Mammary epithelial cell (primary cell): Measurements from ENCODE around the gene AKAP1.

Experiments used
- EZH2 ChIP-seq: IDR thresholded peaks from 2 replicates; pipeline ENCODE4 v1.6.1; 2012; ENCODE audit warnings: low read length, inconsistent platforms, borderline replicate concordance
- TF ChIP-seq, protein P1 (sequence below), 2 donors: IDR thresholded peaks in 1 of 2; conservative IDR thresholded peaks in 1 of 2; 2 replicates each; pipeline ENCODE4 v1.5.1; 2011 to 2012; ENCODE audit warnings: inconsistent platforms in 2 of 2, low read length in 2 of 2, mild to moderate bottlenecking in 2 of 2, control low read depth in 1 of 2, low read depth in 1 of 2; ENCODE audit not compliant: insufficient read depth in 1 of 2; ENCODE audit errors: extremely low read depth in 1 of 2

DNA sequence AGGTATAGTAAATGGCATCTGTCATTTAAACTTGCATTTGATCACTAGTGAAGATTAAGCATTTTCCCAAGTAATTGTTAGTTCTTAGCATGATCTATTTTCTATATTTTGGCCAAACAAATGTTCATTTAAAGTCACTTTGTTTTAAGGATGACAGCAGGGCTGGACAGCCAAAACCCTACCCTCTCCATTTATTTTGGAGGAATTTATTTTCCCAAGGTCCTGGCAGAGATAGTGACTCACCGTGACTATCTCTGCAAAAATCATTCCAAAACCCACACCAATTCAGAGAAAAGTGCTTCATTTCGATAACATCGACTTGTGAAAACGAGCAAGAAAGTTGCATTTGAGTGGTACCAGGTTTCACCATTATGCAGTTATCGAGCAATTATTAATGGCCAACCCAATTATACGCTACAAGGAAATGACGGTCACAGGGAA lies 665 bp upstream of the AKAP1 start:
- TF ChIP-seq, protein P1, sequence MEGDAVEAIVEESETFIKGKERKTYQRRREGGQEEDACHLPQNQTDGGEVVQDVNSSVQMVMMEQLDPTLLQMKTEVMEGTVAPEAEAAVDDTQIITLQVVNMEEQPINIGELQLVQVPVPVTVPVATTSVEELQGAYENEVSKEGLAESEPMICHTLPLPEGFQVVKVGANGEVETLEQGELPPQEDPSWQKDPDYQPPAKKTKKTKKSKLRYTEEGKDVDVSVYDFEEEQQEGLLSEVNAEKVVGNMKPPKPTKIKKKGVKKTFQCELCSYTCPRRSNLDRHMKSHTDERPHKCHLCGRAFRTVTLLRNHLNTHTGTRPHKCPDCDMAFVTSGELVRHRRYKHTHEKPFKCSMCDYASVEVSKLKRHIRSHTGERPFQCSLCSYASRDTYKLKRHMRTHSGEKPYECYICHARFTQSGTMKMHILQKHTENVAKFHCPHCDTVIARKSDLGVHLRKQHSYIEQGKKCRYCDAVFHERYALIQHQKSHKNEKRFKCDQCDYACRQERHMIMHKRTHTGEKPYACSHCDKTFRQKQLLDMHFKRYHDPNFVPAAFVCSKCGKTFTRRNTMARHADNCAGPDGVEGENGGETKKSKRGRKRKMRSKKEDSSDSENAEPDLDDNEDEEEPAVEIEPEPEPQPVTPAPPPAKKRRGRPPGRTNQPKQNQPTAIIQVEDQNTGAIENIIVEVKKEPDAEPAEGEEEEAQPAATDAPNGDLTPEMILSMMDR (conservative IDR thresholded peaks at IDR 0.05 in 1 of 2, IDR thresholded peaks at IDR 0.05 in 1 of 2; ENCODE audit: extremely low read depth in 1 of 2, insufficient read depth in 1 of 2, low read depth in 1 of 2, low read length in 2 of 2), result no peak
- TF ChIP-seq EZH2, result no peak
